SK-N-SH (cell line): ENCODE data around the gene PCSK2. TPM values are rescaled to one million over a fixed set of nuclear protein-coding genes. Genes with fewer than 3 reads are reported as not detected.
A peak's percentile ranks its signal among the peaks of the same experiment; 100 is the strongest.

Source experiments
- CTCF ChIA-PET: fragments of 300-600, 350-600 bp; formaldehyde crosslinking; extraction: SDS; loops from one replicate; lab custom pipeline; 2021; lab: Yijun Ruan, JAX
- POLR2A ChIA-PET: fragments of 350-600 bp; sonication (Branson Sonifier 250); formaldehyde crosslinking; extraction: SDS; loops from one replicate; lab custom pipeline; 2020; ENCODE audit warnings: antibody characterized with exemption, inconsistent platforms; lab: Yijun Ruan, JAX
- DNase-seq: peaks from one replicate; pipeline ENCODE4 v3.0.0; 2012
- H2AFZ ChIP-seq: fragments of 200-600 bp; sonication (generic); 2 replicates; pipeline ENCODE4 v1.8.1; 2016; ENCODE audit warnings: antibody characterized with exemption, mild to moderate bottlenecking, low read depth
- H3F3A ChIP-seq: fragments of 200-600 bp; sonication (generic); replicated peaks from 2 replicates; pipeline ENCODE3; 2016; ENCODE audit warnings: antibody characterized with exemption, mild to moderate bottlenecking; ENCODE audit not compliant: insufficient read depth
- H3K27ac ChIP-seq, 2 experiments: fragments of 200-500 bp in 1 of 2; fragments of 200-600 bp in 1 of 2; sonication (Bioruptor generic) in 1 of 2; sonication (generic), shearing (Covaris generic) in 1 of 2; 2 replicates each; pipeline versions ENCODE4 v1.5.1 to v1.6.1; 2014 to 2016; ENCODE audit warnings: low read depth in 2 of 2, inconsistent platforms in 1 of 2, low read length in 1 of 2, mild to moderate bottlenecking in 1 of 2, mixed read lengths in 1 of 2
- H3K27me3 ChIP-seq: fragments of 200-600 bp; sonication (generic), shearing (Covaris generic); 2 replicates; pipeline ENCODE4 v1.6.1; 2016; ENCODE audit warnings: mixed run types; ENCODE audit not compliant: insufficient read depth
- H3K36me3 ChIP-seq, 2 experiments: fragments of 200-500 bp in 1 of 2; fragments of 200-600 bp in 1 of 2; sonication (Bioruptor generic) in 1 of 2; sonication (generic) in 1 of 2; replicated peaks in 1 of 2; 2 replicates each; pipeline versions ENCODE3 to v1.5.1; 2014 to 2016; ENCODE audit warnings: low read length in 1 of 2, mild to moderate bottlenecking in 1 of 2; ENCODE audit not compliant: insufficient read depth in 2 of 2, control insufficient read depth in 1 of 2
- H3K4me1 ChIP-seq, 2 experiments: fragments of 200-500 bp in 1 of 2; fragments of 200-600 bp in 1 of 2; sonication (Bioruptor generic) in 1 of 2; sonication (generic), shearing (Covaris generic) in 1 of 2; 2 replicates each; pipeline versions ENCODE4 v1.5.1 to v1.6.1; 2014 to 2016; ENCODE audit warnings: low read depth in 1 of 2, low read length in 1 of 2, mixed run types in 1 of 2; ENCODE audit not compliant: insufficient read depth in 2 of 2, control insufficient read depth in 1 of 2
- H3K4me2 ChIP-seq: fragments of 200-600 bp; sonication (generic), shearing (Covaris generic); 2 replicates; pipeline ENCODE4 v1.6.1; 2017; ENCODE audit warnings: mixed run types
- H3K4me3 ChIP-seq, 2 experiments: fragments of 200-500 bp in 1 of 2; fragments of 200-600 bp in 1 of 2; sonication (Bioruptor generic) in 1 of 2; sonication (generic), shearing (Covaris generic) in 1 of 2; 2 replicates each; pipeline versions ENCODE4 v1.5.1 to v1.8.1; 2014 to 2016; ENCODE audit warnings: low read depth in 2 of 2, inconsistent platforms in 1 of 2, low read length in 1 of 2, mild to moderate bottlenecking in 1 of 2, mixed read lengths in 1 of 2, moderate library complexity in 1 of 2
- H3K79me2 ChIP-seq: fragments of 200-600 bp; sonication (generic); 2 replicates; pipeline ENCODE4 v1.8.1; 2017; ENCODE audit warnings: mild to moderate bottlenecking; ENCODE audit not compliant: insufficient read depth
- H3K9ac ChIP-seq: fragments of 200-600 bp; sonication (generic); 2 replicates; pipeline ENCODE4 v1.6.1; 2017; ENCODE audit warnings: mixed run types
- H3K9me2 ChIP-seq: fragments of 200-600 bp; sonication (generic); 2 replicates; pipeline ENCODE4 v1.6.1; 2017; ENCODE audit warnings: mixed run types
- H3K9me3 ChIP-seq: fragments of 200-600 bp; sonication (generic); 2 replicates; pipeline ENCODE4 v1.6.1; 2017; ENCODE audit warnings: mixed run types, mild to moderate bottlenecking, moderate library complexity
- H4K20me1 ChIP-seq: fragments of 200-600 bp; sonication (generic); 2 replicates; pipeline ENCODE4 v1.6.1; 2017; ENCODE audit warnings: mild to moderate bottlenecking, mixed run types; ENCODE audit not compliant: insufficient read depth
- CHD2 ChIP-seq: fragments of 150-350 bp; IDR thresholded peaks from 2 replicates; pipeline ENCODE4 v1.6.1; 2018; ENCODE audit warnings: low read length; ENCODE audit not compliant: partially characterized antibody
- ELF1 ChIP-seq: IDR thresholded peaks from 2 replicates; pipeline ENCODE4 v1.4.0; 2012
- EP300 ChIP-seq, 2 experiments: IDR thresholded peaks; 2 replicates each; pipeline versions ENCODE4 v1.4.0 to v1.6.1; 2012; ENCODE audit warnings: borderline replicate concordance in 1 of 2, low read depth in 1 of 2, low read length in 1 of 2
- FOXJ3 ChIP-seq: sonication (generic); formaldehyde crosslinking; IDR thresholded peaks from 2 replicates; pipeline ENCODE4 v1.5.1; 2020; ENCODE audit warnings: mild to moderate bottlenecking, missing genetic modification reagents
- MXI1 ChIP-seq: IDR thresholded peaks from 2 replicates; pipeline ENCODE4 v1.6.1; 2012; ENCODE audit warnings: mild to moderate bottlenecking, low read depth, low read length, improper control_type of control experiment
- NFIC ChIP-seq: IDR thresholded peaks from 2 replicates; pipeline ENCODE4 v1.4.0; 2012; ENCODE audit warnings: borderline replicate concordance
- NRF1 ChIP-seq: IDR thresholded peaks from 2 replicates; pipeline ENCODE4 v1.6.1; 2012; ENCODE audit warnings: low read depth, mild to moderate bottlenecking, low read length
- POLR2AphosphoS5 ChIP-seq: IDR thresholded peaks from 2 replicates; pipeline ENCODE4 v1.6.1; 2012; ENCODE audit warnings: low read depth, low read length
- RAD21 ChIP-seq: IDR thresholded peaks from 2 replicates; pipeline ENCODE4 v1.6.1; 2012; ENCODE audit warnings: mild to moderate bottlenecking, low read length
- RFX5 ChIP-seq: IDR thresholded peaks from 2 replicates; pipeline ENCODE4 v1.6.1; 2012; ENCODE audit warnings: mild to moderate bottlenecking, improper control_type of control experiment, low read length
- RXRA ChIP-seq: IDR thresholded peaks from 2 replicates; pipeline ENCODE4 v1.4.0; 2012; ENCODE audit warnings: low read depth, mild to moderate bottlenecking, borderline replicate concordance
- SMC3 ChIP-seq: IDR thresholded peaks from 2 replicates; pipeline ENCODE4 v1.6.1; 2012; ENCODE audit warnings: low read depth, low read length, improper control_type of control experiment
- TEAD4 ChIP-seq: IDR thresholded peaks from 2 replicates; pipeline ENCODE4 v1.4.0; 2012; ENCODE audit warnings: mild to moderate bottlenecking, borderline replicate concordance; ENCODE audit not compliant: insufficient read depth
- WGBS: methylation state at CpG from one replicate; pipeline ENCODE4 v1.1.6; 2017; ENCODE audit warnings: low lambda C conversion rate; 5-methylcytosine and 5-hydroxymethylcytosine counted together
- polyA plus RNA-seq, 3 experiments: library from polyadenylated mRNA; depleted of rRNA; stranded (reverse); fragments of >200 nt; gene quantifications; 2 replicates each; pipeline ENCODE4 v1.2.3, GENCODE V29; 2012
- TF ChIP-seq, protein P1 (sequence below): fragments of 150-350 bp; IDR thresholded peaks from 2 replicates; pipeline ENCODE4 v1.6.1; 2017; ENCODE audit warnings: antibody characterized with exemption, low read length, low read depth, borderline replicate concordance
- TF ChIP-seq, protein P2 (sequence below): fragments of 200-600 bp; sonication (generic); IDR thresholded peaks from 2 replicates; pipeline ENCODE4 v1.6.1; 2017; ENCODE audit warnings: antibody characterized with exemption, mild to moderate bottlenecking, moderate library complexity
- TF ChIP-seq, protein P3 (sequence below): IDR thresholded peaks from 2 replicates; pipeline ENCODE4 v1.4.0; 2012; ENCODE audit warnings: low read depth, borderline replicate concordance

Gene PCSK2
- polyA plus RNA-seq, 1 of the 3 experiments (the other 2 are of a cell fraction) = not detected

DNA sequence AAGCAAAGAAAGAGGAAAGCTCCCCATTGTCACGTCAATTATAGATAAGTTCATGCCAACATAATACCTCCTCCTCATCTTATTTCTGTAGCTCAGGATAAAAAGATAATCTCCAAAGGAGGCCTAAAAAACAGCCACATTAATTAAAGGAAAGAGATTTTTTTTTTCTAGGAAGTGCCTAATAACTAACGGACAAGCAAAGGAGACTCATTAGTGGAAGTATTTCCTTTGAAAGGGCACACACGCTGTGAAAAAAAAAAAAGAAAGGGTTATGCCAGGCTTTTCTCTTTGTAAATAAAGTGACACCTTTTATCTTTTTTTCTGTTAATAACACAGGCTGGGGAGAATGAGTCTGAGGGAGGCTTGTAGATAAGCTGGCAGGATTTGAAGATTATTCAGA lies 55.7 kb downstream of the PCSK2 start:
- no peaks in the 10 kb centered on the region; a peak in 1 of 4 replicates for H3K4me1 ChIP-seq
- no peaks in the 10 kb centered on the region for H4K20me1 ChIP-seq
- ChIA-PET POLR2A (no interaction called here), CTCF (interaction anchor here (0.9 to 2.7 kb wide), 6 partner anchors 14 to 479 kb away, joined by 3 to 11 read pairs (median 3); no protein-coding TSS in a partner anchor)
- no peak overlapping the region for H3K4me3 ChIP-seq
- no peak overlapping the region for H3K4me2 ChIP-seq
- WGBS = 41% methylated on average over 3 of the region's 3 CpGs
- no peak for DNase-seq
- no peak for TF ChIP-seq RAD21
- no peak for TF ChIP-seq RFX5
- TF ChIP-seq POLR2AphosphoS5 = no peak
- TF ChIP-seq EP300 (IDR thresholded peaks at IDR 0.05; ENCODE audit: borderline replicate concordance in 1 of 2, low read depth in 1 of 2, low read length in 1 of 2) = no peak
- no peak for TF ChIP-seq SMC3
- TF ChIP-seq MXI1 = no peak
- no peak for TF ChIP-seq NRF1
- TF ChIP-seq, protein P1, sequence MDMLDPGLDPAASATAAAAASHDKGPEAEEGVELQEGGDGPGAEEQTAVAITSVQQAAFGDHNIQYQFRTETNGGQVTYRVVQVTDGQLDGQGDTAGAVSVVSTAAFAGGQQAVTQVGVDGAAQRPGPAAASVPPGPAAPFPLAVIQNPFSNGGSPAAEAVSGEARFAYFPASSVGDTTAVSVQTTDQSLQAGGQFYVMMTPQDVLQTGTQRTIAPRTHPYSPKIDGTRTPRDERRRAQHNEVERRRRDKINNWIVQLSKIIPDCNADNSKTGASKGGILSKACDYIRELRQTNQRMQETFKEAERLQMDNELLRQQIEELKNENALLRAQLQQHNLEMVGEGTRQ = no peak
- TF ChIP-seq ELF1 = no peak
- TF ChIP-seq FOXJ3 (CRISPR knock-in tag) = no peak
- TF ChIP-seq TEAD4 = no peak
- TF ChIP-seq RXRA = no peak
- no peaks in the 10 kb centered on the region for H3K27me3 ChIP-seq
- no peaks in the 10 kb centered on the region for H3F3A ChIP-seq
- no peaks in the 10 kb centered on the region for H3K79me2 ChIP-seq
- no peaks in the 10 kb centered on the region for H3K9me3 ChIP-seq
- H3K9me2 ChIP-seq = no peaks in the 10 kb centered on the region
- H2AFZ ChIP-seq = no peak overlapping the region
- no peaks in the 10 kb centered on the region for H3K36me3 ChIP-seq
- H3K9ac ChIP-seq = no peak overlapping the region
- H3K27ac ChIP-seq = no peak overlapping the region

DNA sequence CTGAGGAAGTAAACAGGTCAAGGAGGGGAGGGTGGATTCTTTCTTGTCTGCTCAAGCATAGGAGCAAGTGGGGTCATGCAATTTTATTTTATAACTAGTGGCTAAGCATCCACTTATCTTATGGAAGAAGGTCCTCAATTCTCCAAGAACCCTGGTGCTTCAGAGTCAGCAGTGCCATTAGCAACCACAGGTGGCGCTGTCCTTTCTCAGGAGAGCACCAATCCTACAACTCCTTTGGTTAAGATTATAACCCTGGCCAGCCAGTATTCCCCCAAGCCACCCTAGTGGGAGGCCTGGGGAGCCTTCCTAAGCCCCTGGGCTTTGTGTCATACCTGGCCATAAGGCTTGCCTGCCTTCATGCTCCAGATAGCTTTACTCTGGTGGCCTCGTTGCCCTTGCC lies 60.7 kb downstream of the PCSK2 start:
- TF ChIP-seq CHD2 (no peak), NFIC (no peak), SMC3 (no peak), FOXJ3 (CRISPR knock-in tag) (no peak), TEAD4 (no peak), RXRA (no peak), POLR2AphosphoS5 (no peak)
- TF ChIP-seq, protein P2, sequence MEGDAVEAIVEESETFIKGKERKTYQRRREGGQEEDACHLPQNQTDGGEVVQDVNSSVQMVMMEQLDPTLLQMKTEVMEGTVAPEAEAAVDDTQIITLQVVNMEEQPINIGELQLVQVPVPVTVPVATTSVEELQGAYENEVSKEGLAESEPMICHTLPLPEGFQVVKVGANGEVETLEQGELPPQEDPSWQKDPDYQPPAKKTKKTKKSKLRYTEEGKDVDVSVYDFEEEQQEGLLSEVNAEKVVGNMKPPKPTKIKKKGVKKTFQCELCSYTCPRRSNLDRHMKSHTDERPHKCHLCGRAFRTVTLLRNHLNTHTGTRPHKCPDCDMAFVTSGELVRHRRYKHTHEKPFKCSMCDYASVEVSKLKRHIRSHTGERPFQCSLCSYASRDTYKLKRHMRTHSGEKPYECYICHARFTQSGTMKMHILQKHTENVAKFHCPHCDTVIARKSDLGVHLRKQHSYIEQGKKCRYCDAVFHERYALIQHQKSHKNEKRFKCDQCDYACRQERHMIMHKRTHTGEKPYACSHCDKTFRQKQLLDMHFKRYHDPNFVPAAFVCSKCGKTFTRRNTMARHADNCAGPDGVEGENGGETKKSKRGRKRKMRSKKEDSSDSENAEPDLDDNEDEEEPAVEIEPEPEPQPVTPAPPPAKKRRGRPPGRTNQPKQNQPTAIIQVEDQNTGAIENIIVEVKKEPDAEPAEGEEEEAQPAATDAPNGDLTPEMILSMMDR = peak; percentile 35
- TF ChIP-seq, protein P3, sequence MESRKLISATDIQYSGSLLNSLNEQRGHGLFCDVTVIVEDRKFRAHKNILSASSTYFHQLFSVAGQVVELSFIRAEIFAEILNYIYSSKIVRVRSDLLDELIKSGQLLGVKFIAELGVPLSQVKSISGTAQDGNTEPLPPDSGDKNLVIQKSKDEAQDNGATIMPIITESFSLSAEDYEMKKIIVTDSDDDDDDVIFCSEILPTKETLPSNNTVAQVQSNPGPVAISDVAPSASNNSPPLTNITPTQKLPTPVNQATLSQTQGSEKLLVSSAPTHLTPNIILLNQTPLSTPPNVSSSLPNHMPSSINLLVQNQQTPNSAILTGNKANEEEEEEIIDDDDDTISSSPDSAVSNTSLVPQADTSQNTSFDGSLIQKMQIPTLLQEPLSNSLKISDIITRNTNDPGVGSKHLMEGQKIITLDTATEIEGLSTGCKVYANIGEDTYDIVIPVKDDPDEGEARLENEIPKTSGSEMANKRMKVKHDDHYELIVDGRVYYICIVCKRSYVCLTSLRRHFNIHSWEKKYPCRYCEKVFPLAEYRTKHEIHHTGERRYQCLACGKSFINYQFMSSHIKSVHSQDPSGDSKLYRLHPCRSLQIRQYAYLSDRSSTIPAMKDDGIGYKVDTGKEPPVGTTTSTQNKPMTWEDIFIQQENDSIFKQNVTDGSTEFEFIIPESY = no peak
- Histone ChIP-seq H3K27ac (no peak overlapping the region), H3K9me3 (no peaks in the 10 kb centered on the region), H3K36me3 (no peaks in the 10 kb centered on the region), H3K9me2 (no peaks in the 10 kb centered on the region), H3K79me2 (no peaks in the 10 kb centered on the region), H3F3A (no peaks in the 10 kb centered on the region), H3K4me1 (no peaks in the 10 kb centered on the region; a peak in 1 of 4 replicates), H3K4me2 (no peak overlapping the region), H4K20me1 (no peaks in the 10 kb centered on the region), H3K27me3 (no peaks in the 10 kb centered on the region), H3K4me3 (no peak overlapping the region), H3K9ac (no peak overlapping the region), H2AFZ (no peak overlapping the region)
- DNase-seq = no peak
- POLR2A ChIA-PET = no interaction called here
- WGBS = 5% methylated on average over 2 of the region's 2 CpGs
- CTCF ChIA-PET = interaction anchor here (1.0 kb wide), 1 partner anchor 36 kb away, joined by 4 read pairs; no protein-coding TSS in a partner anchor
